Upper lobe of right lung (tissue), 1 donor: ENCODE data around the gene LKAAEAR1. TPM values are rescaled to one million over a fixed set of nuclear protein-coding genes. Genes with fewer than 3 reads are reported as not detected.
A peak's percentile ranks its signal among the peaks of the same experiment; 100 is the strongest.

Source experiments
- ATAC-seq: fragments of 200-7000 bp; cut with Tn5 transposase; one replicate; pipeline ENCODE4 v1.9.1; 2020; ENCODE audit warnings: mild to moderate bottlenecking, moderate library complexity
- DNase-seq: peaks from one replicate; pipeline ENCODE4 v3.0.0-alpha.2; 2020
- H3K27ac ChIP-seq: fragments of 200-600 bp; one replicate; pipeline ENCODE4 v1.8.0; 2022
- H3K27me3 ChIP-seq: fragments of 200-600 bp; one replicate; pipeline ENCODE4 v1.8.0; 2022; ENCODE audit warnings: mild to moderate bottlenecking
- H3K36me3 ChIP-seq: fragments of 200-600 bp; one replicate; pipeline ENCODE4 v1.8.0; 2022
- H3K4me1 ChIP-seq: fragments of 200-600 bp; one replicate; pipeline ENCODE4 v1.8.0; 2022
- H3K4me3 ChIP-seq: fragments of 200-600 bp; one replicate; pipeline ENCODE4 v1.8.0; 2022; ENCODE audit warnings: mild to moderate bottlenecking
- H3K9me3 ChIP-seq: fragments of 200-600 bp; one replicate; pipeline ENCODE4 v1.8.0; 2022
- intact Hi-C: fragments of 100-400 bp; cut with DNase I; formaldehyde crosslinking; loops from one replicate; pipeline ENCODE4 v1.11.0; 2022
- total RNA-seq: library from RNA; stranded (reverse); fragmentation: NEBNext Ultra II Directional; extraction: Animal tissue kit (Norgen Biotek cat#: 25700); gene quantifications from one replicate; pipeline ENCODE4 v1.2.1, GENCODE V29; 2021
- TF ChIP-seq, protein P1 (sequence below): fragments of 200-600 bp; IDR thresholded peaks from one replicate; pipeline ENCODE4 v1.8.0; 2022; ENCODE audit warnings: antibody characterized with exemption
- donor health status: DM: no; HTN: yes; CAD: no; lungs with severe emphysema.

Gene LKAAEAR1
- total RNA-seq, 1 donor from 2014 or later, result not detected

- no peaks in the 10 kb centered on the region for H3K36me3 ChIP-seq
- H3K9me3 ChIP-seq, result no peaks in the 10 kb centered on the region
- peaks cover 42% of the 10 kb centered on the region for H3K27me3 ChIP-seq
- peaks cover 12% of the 10 kb centered on the region for H3K4me1 ChIP-seq
- DNase-seq (peak; percentile 60), ATAC-seq (no peak)
- intact Hi-C loops, result no loop called here
- TF ChIP-seq, protein P1, sequence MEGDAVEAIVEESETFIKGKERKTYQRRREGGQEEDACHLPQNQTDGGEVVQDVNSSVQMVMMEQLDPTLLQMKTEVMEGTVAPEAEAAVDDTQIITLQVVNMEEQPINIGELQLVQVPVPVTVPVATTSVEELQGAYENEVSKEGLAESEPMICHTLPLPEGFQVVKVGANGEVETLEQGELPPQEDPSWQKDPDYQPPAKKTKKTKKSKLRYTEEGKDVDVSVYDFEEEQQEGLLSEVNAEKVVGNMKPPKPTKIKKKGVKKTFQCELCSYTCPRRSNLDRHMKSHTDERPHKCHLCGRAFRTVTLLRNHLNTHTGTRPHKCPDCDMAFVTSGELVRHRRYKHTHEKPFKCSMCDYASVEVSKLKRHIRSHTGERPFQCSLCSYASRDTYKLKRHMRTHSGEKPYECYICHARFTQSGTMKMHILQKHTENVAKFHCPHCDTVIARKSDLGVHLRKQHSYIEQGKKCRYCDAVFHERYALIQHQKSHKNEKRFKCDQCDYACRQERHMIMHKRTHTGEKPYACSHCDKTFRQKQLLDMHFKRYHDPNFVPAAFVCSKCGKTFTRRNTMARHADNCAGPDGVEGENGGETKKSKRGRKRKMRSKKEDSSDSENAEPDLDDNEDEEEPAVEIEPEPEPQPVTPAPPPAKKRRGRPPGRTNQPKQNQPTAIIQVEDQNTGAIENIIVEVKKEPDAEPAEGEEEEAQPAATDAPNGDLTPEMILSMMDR, result no peak
- no peak overlapping the region for H3K27ac ChIP-seq
- H3K4me3 ChIP-seq, result no peak overlapping the region
These were observed 18.6 kb upstream of the LKAAEAR1 start for GRCh38 chr20:64102647-64103354.

DNA sequence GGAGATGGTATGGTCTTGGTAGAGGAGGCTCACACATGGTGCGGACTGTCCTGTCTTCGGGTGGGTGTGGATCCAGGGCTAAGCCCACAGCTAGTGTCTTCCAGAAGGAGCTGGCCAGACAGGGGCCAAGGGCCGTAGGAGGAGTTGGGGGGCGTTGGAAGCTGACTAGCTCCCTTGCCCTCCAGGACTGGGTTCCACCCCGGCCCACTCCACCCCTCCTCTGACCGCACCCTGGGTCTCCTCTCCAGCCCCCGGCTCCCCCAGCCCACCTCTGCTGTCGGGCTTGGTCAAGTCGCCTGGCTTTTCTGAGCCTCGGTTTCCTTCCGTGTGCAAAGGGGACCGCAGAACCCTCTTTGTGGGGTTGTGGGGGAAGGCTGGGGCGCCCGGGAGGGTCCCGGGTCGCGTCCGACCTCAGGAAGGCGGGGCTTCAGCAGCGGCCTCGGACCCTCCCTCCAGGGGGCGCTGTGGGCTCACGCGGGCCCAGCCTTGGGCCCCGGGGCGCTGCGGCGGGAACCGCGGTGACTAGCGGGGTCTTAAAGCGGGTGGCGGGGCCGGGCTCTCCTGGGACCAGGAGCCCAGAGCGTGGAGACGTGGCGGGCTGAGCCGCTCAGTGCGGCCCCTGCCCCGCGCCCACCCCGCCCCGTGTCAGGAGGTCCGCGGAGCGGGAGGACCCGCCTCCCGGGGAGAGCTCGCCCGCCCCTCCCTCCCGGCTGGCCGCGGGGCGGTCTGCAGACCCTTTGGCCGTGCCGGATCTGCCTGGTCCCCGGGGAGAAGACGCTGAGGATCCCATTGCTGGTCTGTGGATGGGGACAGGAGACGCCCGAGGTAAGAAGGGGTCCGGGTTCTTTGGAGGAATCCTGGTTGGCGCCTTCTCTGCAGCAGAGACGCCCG is 17.8 kb upstream of the LKAAEAR1 start:
- no peaks in the 10 kb centered on the region for H3K36me3 ChIP-seq
- intact Hi-C loops, result no loop called here
- peak; percentile 78 for DNase-seq
- H3K9me3 ChIP-seq, result no peaks in the 10 kb centered on the region
- TF ChIP-seq, protein P1, result peak; percentile 57
- no peak overlapping the region for H3K27ac ChIP-seq
- peaks cover 12% of the 10 kb centered on the region for H3K4me1 ChIP-seq
- peak overlapping the region; percentile 36 for H3K4me3 ChIP-seq
- peaks cover 42% of the 10 kb centered on the region for H3K27me3 ChIP-seq
- peak; percentile 70 for ATAC-seq

DNA sequence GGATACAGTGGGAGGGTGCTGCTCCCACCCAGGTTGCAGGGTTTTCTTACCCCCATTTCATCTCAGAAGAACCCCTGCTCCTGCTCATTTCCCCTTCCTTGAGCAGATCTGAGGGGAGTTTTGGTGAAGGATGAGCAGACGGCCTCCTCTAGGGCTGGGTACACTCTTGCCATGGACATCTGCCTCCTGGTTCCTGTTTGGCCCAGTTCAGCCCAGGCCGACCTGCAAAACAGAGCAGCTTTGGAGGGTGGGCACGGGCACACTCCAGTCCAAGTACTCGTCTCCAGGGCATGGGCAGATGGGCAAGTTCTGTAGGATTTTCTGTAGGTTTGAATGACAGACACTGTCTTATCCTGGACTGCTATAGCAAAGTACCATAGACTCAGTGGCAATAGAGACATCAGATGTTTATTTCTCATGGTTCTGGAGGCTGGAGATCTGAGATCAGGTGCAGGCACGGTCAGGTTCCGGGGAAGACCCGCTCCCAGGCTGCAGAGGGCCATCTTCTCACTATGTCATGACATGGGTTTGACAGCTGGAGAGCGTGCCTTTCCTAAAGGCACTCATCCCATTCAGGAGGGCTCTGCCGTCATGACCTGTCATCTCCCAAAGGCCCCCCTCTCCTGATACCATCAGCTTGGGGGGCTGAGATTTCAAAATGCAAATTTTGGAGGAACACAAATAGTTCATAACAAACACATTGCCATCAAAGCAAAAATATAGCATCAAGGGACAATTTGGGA is 16.9 kb upstream of the LKAAEAR1 start:
- H3K9me3 ChIP-seq, result no peaks in the 10 kb centered on the region
- peaks cover 12% of the 10 kb centered on the region for H3K4me1 ChIP-seq
- ATAC-seq, result no peak
- no peak overlapping the region for H3K27ac ChIP-seq
- no peak overlapping the region for H3K4me3 ChIP-seq
- no peak for DNase-seq
- peaks cover 45% of the 10 kb centered on the region for H3K27me3 ChIP-seq
- intact Hi-C loops, result no loop called here
- no peaks in the 10 kb centered on the region for H3K36me3 ChIP-seq
- TF ChIP-seq, protein P1, result no peak

DNA sequence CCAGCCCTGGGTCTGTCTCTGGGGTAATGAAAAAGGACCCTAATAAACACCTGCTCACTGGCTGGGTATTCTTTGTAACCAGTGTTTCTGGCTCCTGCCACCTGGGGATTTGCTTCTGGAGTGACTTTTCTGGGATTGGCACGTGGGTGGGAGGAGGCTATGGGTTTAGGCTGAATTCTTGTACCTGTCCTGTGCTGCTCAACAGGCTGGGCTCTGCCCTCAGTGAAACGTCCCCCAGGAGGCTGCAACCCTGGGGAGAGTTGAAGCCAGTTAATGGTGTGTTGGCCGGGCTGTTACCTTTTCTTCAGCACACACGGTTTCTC is 16.3 kb upstream of the LKAAEAR1 start:
- Histone ChIP-seq H3K27ac (no peak overlapping the region), H3K36me3 (no peaks in the 10 kb centered on the region), H3K27me3 (peaks cover 48% of the 10 kb centered on the region), H3K4me1 (peaks cover 12% of the 10 kb centered on the region), H3K9me3 (no peaks in the 10 kb centered on the region), H3K4me3 (no peak overlapping the region)
- intact Hi-C loops, result no loop called here
- ATAC-seq (no peak), DNase-seq (no peak)
- TF ChIP-seq, protein P1, result no peak

DNA sequence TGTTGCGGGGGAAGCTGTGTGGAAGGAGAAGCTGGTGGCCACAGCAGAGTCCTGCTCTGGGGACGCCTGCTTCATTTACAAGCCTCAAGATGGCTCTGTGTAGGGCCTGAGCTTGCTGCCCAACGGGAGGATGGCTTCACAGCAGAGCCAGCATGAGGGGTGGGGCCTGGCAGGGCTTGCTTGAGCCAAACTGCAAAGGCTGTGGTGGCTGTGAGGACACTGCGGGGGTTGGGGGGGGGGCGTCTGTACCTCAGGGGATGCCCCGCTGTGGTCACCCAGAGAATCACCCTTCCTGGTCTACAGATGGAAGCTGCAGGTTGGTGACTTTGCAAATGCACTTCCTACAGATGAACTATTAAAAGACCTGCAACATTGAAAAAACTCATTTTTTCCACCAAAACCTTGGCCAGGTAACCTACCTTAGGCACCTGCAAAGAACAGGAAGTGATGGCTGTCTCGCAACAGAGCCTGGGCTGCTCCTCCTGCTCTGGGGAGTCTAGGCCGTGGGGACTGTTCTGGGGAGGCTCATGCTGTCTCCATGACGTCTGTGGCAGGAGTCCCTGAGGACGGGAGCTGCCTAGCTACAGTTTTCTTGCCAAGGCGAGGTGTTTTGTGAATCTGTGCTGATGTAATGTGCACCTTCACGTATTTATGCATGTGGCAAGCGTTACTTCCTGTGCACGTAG is 15.8 kb upstream of the LKAAEAR1 start:
- no peak overlapping the region for H3K27ac ChIP-seq
- no peaks in the 10 kb centered on the region for H3K9me3 ChIP-seq
- TF ChIP-seq, protein P1, result no peak
- peaks cover 48% of the 10 kb centered on the region for H3K27me3 ChIP-seq
- H3K4me1 ChIP-seq, result peaks cover 12% of the 10 kb centered on the region
- no peak overlapping the region for H3K4me3 ChIP-seq
- intact Hi-C loops, result no loop called here
- no peaks in the 10 kb centered on the region for H3K36me3 ChIP-seq
- ATAC-seq, result no peak
- DNase-seq, result no peak
